WTC11 (cell line): ENCODE data around the gene B4GALT2. TPM values are rescaled to one million over a fixed set of nuclear protein-coding genes. Genes with fewer than 3 reads are reported as not detected.

Experiments used
- ATAC-seq: fragments of 200-7000 bp; cut with Tn5 transposase; 2 replicates; pipeline ENCODE4 v1.10.0; 2021; ENCODE audit warnings: mild to moderate bottlenecking, moderate library complexity
- CTCF ChIA-PET: fragments of 300-600 bp; sonication (Branson Sonifier 250); formaldehyde crosslinking; loops from one replicate; lab custom pipeline; 2021; ENCODE audit warnings: antibody characterized with exemption; lab: Charles Lee
- POLR2A ChIA-PET: fragments of 350-600 bp; sonication (Branson Sonifier 250); formaldehyde crosslinking; loops from one replicate; lab custom pipeline; 2021; ENCODE audit warnings: antibody characterized with exemption; lab: Charles Lee
- DNase-seq: peaks from one replicate; pipeline ENCODE4 v3.0.0; 2021; ENCODE audit warnings: low spot score
- H3K27ac Mint-ChIP-seq: 2 replicates; pipeline ENCODE4 v1.8.0; 2021; ENCODE audit warnings: mixed read lengths
- H3K27me3 Mint-ChIP-seq: 2 replicates; pipeline ENCODE4 v1.8.0; 2021; ENCODE audit warnings: low read depth, mild to moderate bottlenecking, moderate library complexity, mixed read lengths
- H3K36me3 Mint-ChIP-seq: 2 replicates; pipeline ENCODE4 v1.8.0; 2021; ENCODE audit warnings: mixed read lengths
- H3K4me1 Mint-ChIP-seq: 2 replicates; pipeline ENCODE4 v1.8.0; 2022; ENCODE audit warnings: mixed read lengths
- H3K4me3 Mint-ChIP-seq: 2 replicates; pipeline ENCODE4 v1.8.0; 2021; ENCODE audit warnings: mild to moderate bottlenecking, moderate library complexity, mixed read lengths
- H3K9me3 Mint-ChIP-seq: 2 replicates; pipeline ENCODE4 v1.8.0; 2021; ENCODE audit warnings: mixed read lengths
- ELF4 ChIP-seq: sonication (generic); formaldehyde crosslinking; IDR thresholded peaks from 2 replicates; pipeline ENCODE4 v1.8.1; 2022; ENCODE audit warnings: low read depth, mild to moderate bottlenecking, moderate library complexity, missing genetic modification reagents
- ESRRA ChIP-seq: sonication (generic); formaldehyde crosslinking; IDR thresholded peaks from 2 replicates; pipeline ENCODE4 v1.8.1; 2022; ENCODE audit warnings: mild to moderate bottlenecking, missing genetic modification reagents, borderline replicate concordance
- FOXK1 ChIP-seq: sonication (generic); formaldehyde crosslinking; IDR thresholded peaks from 2 replicates; pipeline ENCODE4 v1.8.0; 2022; ENCODE audit warnings: mild to moderate bottlenecking, moderate library complexity, missing genetic modification reagents
- JAZF1 ChIP-seq: fragments of 250-450 bp; sonication (Bioruptor Pico); IDR thresholded peaks from 2 replicates; pipeline ENCODE4 v1.9.0; 2021; ENCODE audit warnings: moderate library complexity, mild to moderate bottlenecking, inconsistent platforms
- KAT7 ChIP-seq: sonication (generic); formaldehyde crosslinking; IDR thresholded peaks from 2 replicates; pipeline ENCODE4 v1.8.1; 2023; ENCODE audit warnings: missing genetic modification reagents, mild to moderate bottlenecking, borderline replicate concordance
- NFYB ChIP-seq: sonication (generic); formaldehyde crosslinking; conservative IDR thresholded peaks from 2 replicates; pipeline ENCODE4 v1.8.0; 2022; ENCODE audit warnings: low read depth, missing genetic modification reagents
- PRRX2 ChIP-seq: fragments of 250-450 bp; sonication (Bioruptor Pico); IDR thresholded peaks from 2 replicates; pipeline ENCODE4 v1.8.0; 2021; ENCODE audit warnings: mild to moderate bottlenecking
- RELA ChIP-seq: sonication (generic); formaldehyde crosslinking; IDR thresholded peaks from 2 replicates; pipeline ENCODE4 v1.8.1; 2022; ENCODE audit warnings: missing genetic modification reagents, mild to moderate bottlenecking, borderline replicate concordance
- RORB ChIP-seq: fragments of 250-450 bp; sonication (Bioruptor Pico); IDR thresholded peaks from 2 replicates; pipeline ENCODE4 v1.9.0; 2021; ENCODE audit warnings: mild to moderate bottlenecking
- TCF7 ChIP-seq: sonication (generic); formaldehyde crosslinking; IDR thresholded peaks from 2 replicates; pipeline ENCODE4 v1.8.0; 2022; ENCODE audit warnings: mild to moderate bottlenecking, low read depth, missing genetic modification reagents, moderate library complexity
- TEAD4 ChIP-seq: sonication (generic); formaldehyde crosslinking; IDR thresholded peaks from 2 replicates; pipeline ENCODE4 v1.8.0; 2022; ENCODE audit warnings: mild to moderate bottlenecking, missing genetic modification reagents
- TP53 ChIP-seq: sonication (generic); formaldehyde crosslinking; IDR thresholded peaks from 2 replicates; pipeline ENCODE4 v1.8.1; 2023; ENCODE audit warnings: mild to moderate bottlenecking, missing genetic modification reagents
- ZBTB21 ChIP-seq: sonication (generic); formaldehyde crosslinking; IDR thresholded peaks from 2 replicates; pipeline ENCODE4 v1.8.1; 2023; ENCODE audit warnings: mild to moderate bottlenecking, missing genetic modification reagents, borderline replicate concordance
- ZNF396 ChIP-seq: fragments of 250-450 bp; sonication (Bioruptor Pico); IDR thresholded peaks from 2 replicates; pipeline ENCODE4 v1.8.0; 2021; ENCODE audit warnings: mild to moderate bottlenecking, moderate library complexity, borderline replicate concordance
- total RNA-seq: library from RNA; stranded (reverse); gene quantifications from 3 replicates; pipeline ENCODE4 v1.2.3, GENCODE V29; 2021
- TF ChIP-seq, protein P1 (sequence below): sonication (generic); formaldehyde crosslinking; IDR thresholded peaks from 2 replicates; pipeline ENCODE4 v1.8.1; 2023; ENCODE audit warnings: mild to moderate bottlenecking, missing genetic modification reagents, borderline replicate concordance
- TF ChIP-seq, protein P2 (sequence below): sonication (generic); formaldehyde crosslinking; IDR thresholded peaks from 2 replicates; pipeline ENCODE4 v1.8.1; 2023; ENCODE audit warnings: mild to moderate bottlenecking, missing genetic modification reagents
- TF ChIP-seq, protein P3 (sequence below): sonication (generic); formaldehyde crosslinking; IDR thresholded peaks from 2 replicates; pipeline ENCODE4 v1.8.1; 2022; ENCODE audit warnings: low read depth, missing genetic modification reagents, borderline replicate concordance
- TF ChIP-seq, protein P4 (sequence below): sonication (generic); formaldehyde crosslinking; IDR thresholded peaks from 2 replicates; pipeline ENCODE4 v1.8.0; 2022; ENCODE audit warnings: mild to moderate bottlenecking, missing genetic modification reagents
- TF ChIP-seq, protein P5 (sequence below): sonication (generic); formaldehyde crosslinking; IDR thresholded peaks from 2 replicates; pipeline ENCODE4 v1.8.0; 2022; ENCODE audit warnings: mild to moderate bottlenecking, missing genetic modification reagents
- TF ChIP-seq, protein P6 (sequence below): sonication (generic); formaldehyde crosslinking; conservative IDR thresholded peaks from 2 replicates; pipeline ENCODE4 v1.8.1; 2022; ENCODE audit warnings: mild to moderate bottlenecking, missing genetic modification reagents
- TF ChIP-seq, protein P7 (sequence below): sonication (generic); formaldehyde crosslinking; IDR thresholded peaks from 2 replicates; pipeline ENCODE4 v1.8.1; 2022; ENCODE audit warnings: low read depth, mild to moderate bottlenecking, moderate library complexity, missing genetic modification reagents, borderline replicate concordance

B4GALT2 gene
- total RNA-seq, 1 experiment from 2014 or later: 66.7 TPM

DNA sequence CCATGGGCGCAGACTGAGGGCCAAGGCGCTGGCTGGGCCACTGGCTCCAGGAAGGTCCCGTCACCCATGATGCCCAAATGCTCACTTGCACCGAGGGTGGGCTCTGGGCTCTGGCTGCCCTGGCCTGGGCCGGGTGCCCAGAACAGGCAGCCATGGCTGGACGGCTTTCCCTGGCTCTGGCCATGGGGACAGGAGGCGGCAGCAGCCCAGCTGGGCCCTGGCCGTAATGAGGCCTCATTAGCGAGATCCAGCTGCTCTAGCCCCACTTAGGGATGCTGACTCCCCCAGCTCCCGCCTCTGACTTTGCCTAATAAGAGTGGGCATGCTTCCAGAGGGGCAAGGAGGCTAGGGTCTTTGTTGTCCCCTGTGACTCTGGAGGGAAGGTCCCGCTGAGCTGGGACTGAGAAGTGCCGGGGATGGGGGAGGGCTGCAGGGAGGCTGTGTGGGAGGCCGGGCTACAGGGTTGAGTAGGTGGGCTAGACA lies 40.5 kb downstream of the B4GALT2 start:
- no peak overlapping the region for H3K27ac Mint-ChIP-seq

DNA sequence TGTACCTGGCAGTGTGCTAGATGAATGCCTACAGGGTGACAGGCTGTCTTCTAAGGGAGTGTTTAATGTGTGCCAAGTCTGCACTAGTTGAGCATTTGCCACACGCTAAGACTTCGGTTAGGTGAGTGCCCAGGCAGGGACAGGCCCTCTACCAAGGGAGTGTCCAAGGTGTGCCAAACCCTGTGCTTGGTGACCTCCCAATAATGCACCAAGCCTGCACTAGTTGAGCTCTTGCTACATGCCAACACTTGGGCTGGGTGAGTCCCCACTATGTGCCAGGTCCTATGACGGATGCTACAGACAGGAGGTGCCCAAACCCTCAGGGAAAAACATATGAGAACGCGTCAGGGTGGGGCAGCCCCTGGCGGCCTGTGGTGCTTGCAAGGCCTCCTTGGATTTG lies 41.5 kb downstream of the B4GALT2 start:
- Mint-ChIP-seq H3K9me3 (no peaks in the 10 kb centered on the region), H3K36me3 (0 out of 2 replicates have a peak, but pooled peaks cover 4% of the 10 kb centered on the region), H3K27me3 (no peaks in the 10 kb centered on the region), H3K27ac (no peak overlapping the region), H3K4me1 (peaks cover 3% of the 10 kb centered on the region), H3K4me3 (no peak overlapping the region)
- ChIA-PET POLR2A (interaction anchor here (1.0 kb wide), 1 partner anchor 24 kb away, joined by 5 read pairs; no protein-coding TSS in a partner anchor), CTCF (interaction anchor here (1.8 to 2.5 kb wide), 3 partner anchors 15 to 16 kb away, joined by 9 to 12 read pairs (median 11); no protein-coding TSS in a partner anchor)
- DNase-seq (no peak), ATAC-seq (no peak)
- TF ChIP-seq, protein P1, sequence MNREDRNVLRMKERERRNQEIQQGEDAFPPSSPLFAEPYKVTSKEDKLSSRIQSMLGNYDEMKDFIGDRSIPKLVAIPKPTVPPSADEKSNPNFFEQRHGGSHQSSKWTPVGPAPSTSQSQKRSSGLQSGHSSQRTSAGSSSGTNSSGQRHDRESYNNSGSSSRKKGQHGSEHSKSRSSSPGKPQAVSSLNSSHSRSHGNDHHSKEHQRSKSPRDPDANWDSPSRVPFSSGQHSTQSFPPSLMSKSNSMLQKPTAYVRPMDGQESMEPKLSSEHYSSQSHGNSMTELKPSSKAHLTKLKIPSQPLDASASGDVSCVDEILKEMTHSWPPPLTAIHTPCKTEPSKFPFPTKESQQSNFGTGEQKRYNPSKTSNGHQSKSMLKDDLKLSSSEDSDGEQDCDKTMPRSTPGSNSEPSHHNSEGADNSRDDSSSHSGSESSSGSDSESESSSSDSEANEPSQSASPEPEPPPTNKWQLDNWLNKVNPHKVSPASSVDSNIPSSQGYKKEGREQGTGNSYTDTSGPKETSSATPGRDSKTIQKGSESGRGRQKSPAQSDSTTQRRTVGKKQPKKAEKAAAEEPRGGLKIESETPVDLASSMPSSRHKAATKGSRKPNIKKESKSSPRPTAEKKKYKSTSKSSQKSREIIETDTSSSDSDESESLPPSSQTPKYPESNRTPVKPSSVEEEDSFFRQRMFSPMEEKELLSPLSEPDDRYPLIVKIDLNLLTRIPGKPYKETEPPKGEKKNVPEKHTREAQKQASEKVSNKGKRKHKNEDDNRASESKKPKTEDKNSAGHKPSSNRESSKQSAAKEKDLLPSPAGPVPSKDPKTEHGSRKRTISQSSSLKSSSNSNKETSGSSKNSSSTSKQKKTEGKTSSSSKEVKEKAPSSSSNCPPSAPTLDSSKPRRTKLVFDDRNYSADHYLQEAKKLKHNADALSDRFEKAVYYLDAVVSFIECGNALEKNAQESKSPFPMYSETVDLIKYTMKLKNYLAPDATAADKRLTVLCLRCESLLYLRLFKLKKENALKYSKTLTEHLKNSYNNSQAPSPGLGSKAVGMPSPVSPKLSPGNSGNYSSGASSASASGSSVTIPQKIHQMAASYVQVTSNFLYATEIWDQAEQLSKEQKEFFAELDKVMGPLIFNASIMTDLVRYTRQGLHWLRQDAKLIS (CRISPR knock-in tag): no peak
- TF ChIP-seq TCF7 (CRISPR knock-in tag): no peak
- no peak for TF ChIP-seq ZNF396
- no peak for TF ChIP-seq RORB (CRISPR knock-in tag)
- no peak for TF ChIP-seq RELA (CRISPR knock-in tag)
- no peak for TF ChIP-seq KAT7 (CRISPR knock-in tag)
- no peak for TF ChIP-seq TEAD4 (CRISPR knock-in tag)
- TF ChIP-seq, protein P2, sequence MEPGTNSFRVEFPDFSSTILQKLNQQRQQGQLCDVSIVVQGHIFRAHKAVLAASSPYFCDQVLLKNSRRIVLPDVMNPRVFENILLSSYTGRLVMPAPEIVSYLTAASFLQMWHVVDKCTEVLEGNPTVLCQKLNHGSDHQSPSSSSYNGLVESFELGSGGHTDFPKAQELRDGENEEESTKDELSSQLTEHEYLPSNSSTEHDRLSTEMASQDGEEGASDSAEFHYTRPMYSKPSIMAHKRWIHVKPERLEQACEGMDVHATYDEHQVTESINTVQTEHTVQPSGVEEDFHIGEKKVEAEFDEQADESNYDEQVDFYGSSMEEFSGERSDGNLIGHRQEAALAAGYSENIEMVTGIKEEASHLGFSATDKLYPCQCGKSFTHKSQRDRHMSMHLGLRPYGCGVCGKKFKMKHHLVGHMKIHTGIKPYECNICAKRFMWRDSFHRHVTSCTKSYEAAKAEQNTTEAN (CRISPR knock-in tag): no peak

More for the DNA sequence above, 40.5 kb downstream of the B4GALT2 start:
- Mint-ChIP-seq H3K9me3 (no peaks in the 10 kb centered on the region), H3K4me3 (no peak overlapping the region), H3K27me3 (no peaks in the 10 kb centered on the region), H3K4me1 (no peaks in the 10 kb centered on the region), H3K36me3 (0 out of 2 replicates have a peak, but pooled peaks cover 4% of the 10 kb centered on the region)
- TF ChIP-seq ESRRA (no peak), NFYB (CRISPR knock-in tag) (no peak), PRRX2 (CRISPR knock-in tag) (no peak), ZBTB21 (CRISPR knock-in tag) (no peak), ELF4 (CRISPR knock-in tag) (no peak), TP53 (CRISPR knock-in tag) (no peak), JAZF1 (CRISPR knock-in tag) (no peak), FOXK1 (CRISPR knock-in tag) (no peak)
- TF ChIP-seq, protein P3, sequence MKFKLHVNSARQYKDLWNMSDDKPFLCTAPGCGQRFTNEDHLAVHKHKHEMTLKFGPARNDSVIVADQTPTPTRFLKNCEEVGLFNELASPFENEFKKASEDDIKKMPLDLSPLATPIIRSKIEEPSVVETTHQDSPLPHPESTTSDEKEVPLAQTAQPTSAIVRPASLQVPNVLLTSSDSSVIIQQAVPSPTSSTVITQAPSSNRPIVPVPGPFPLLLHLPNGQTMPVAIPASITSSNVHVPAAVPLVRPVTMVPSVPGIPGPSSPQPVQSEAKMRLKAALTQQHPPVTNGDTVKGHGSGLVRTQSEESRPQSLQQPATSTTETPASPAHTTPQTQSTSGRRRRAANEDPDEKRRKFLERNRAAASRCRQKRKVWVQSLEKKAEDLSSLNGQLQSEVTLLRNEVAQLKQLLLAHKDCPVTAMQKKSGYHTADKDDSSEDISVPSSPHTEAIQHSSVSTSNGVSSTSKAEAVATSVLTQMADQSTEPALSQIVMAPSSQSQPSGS (CRISPR knock-in tag): no peak
- TF ChIP-seq, protein P4, sequence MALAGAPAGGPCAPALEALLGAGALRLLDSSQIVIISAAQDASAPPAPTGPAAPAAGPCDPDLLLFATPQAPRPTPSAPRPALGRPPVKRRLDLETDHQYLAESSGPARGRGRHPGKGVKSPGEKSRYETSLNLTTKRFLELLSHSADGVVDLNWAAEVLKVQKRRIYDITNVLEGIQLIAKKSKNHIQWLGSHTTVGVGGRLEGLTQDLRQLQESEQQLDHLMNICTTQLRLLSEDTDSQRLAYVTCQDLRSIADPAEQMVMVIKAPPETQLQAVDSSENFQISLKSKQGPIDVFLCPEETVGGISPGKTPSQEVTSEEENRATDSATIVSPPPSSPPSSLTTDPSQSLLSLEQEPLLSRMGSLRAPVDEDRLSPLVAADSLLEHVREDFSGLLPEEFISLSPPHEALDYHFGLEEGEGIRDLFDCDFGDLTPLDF (CRISPR knock-in tag): no peak
- TF ChIP-seq, protein P5, sequence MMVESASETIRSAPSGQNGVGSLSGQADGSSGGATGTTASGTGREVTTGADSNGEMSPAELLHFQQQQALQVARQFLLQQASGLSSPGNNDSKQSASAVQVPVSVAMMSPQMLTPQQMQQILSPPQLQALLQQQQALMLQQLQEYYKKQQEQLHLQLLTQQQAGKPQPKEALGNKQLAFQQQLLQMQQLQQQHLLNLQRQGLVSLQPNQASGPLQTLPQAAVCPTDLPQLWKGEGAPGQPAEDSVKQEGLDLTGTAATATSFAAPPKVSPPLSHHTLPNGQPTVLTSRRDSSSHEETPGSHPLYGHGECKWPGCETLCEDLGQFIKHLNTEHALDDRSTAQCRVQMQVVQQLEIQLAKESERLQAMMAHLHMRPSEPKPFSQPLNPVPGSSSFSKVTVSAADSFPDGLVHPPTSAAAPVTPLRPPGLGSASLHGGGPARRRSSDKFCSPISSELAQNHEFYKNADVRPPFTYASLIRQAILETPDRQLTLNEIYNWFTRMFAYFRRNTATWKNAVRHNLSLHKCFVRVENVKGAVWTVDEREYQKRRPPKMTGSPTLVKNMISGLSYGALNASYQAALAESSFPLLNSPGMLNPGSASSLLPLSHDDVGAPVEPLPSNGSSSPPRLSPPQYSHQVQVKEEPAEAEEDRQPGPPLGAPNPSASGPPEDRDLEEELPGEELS (CRISPR knock-in tag): no peak
- TF ChIP-seq, protein P2 (CRISPR knock-in tag): no peak
- TF ChIP-seq, protein P6, sequence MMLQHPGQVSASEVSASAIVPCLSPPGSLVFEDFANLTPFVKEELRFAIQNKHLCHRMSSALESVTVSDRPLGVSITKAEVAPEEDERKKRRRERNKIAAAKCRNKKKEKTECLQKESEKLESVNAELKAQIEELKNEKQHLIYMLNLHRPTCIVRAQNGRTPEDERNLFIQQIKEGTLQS (CRISPR knock-in tag): no peak
- TF ChIP-seq, protein P7, sequence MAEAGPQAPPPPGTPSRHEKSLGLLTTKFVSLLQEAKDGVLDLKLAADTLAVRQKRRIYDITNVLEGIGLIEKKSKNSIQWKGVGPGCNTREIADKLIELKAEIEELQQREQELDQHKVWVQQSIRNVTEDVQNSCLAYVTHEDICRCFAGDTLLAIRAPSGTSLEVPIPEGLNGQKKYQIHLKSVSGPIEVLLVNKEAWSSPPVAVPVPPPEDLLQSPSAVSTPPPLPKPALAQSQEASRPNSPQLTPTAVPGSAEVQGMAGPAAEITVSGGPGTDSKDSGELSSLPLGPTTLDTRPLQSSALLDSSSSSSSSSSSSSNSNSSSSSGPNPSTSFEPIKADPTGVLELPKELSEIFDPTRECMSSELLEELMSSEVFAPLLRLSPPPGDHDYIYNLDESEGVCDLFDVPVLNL: no peak
- ATAC-seq (no peak), DNase-seq (no peak)
- POLR2A ChIA-PET: no interaction called here
- CTCF ChIA-PET: interaction anchor here (0.6 to 2.2 kb wide), 3 partner anchors 11 to 17 kb away, joined by 3 to 11 read pairs (median 9); no protein-coding TSS in a partner anchor
